Measurements from ENCODE around the gene ZNF624.

- TF ChIP-seq CTCF (IDR thresholded peaks at IDR 0.05 in 8 of 11, conservative IDR thresholded peaks at IDR 0.05 in 3 of 11) = no peak
- no peak for TF ChIP-seq POLR2AphosphoS5 (IDR thresholded peaks at IDR 0.05)
Measured at GRCh38 chr17:16623282-16623681, 30.4 kb downstream of the ZNF624 start.

All from spleen (tissue), 7 donors.